Keratinocyte (primary cell): ENCODE data around the gene SLC27A2.

ENCODE experiments used
- CTCF ChIP-seq, 3 experiments: IDR thresholded peaks in 1 of 3; conservative IDR thresholded peaks in 1 of 3; optimal IDR thresholded peaks in 1 of 3; 2 replicates in 2 of 3; 3 replicates in 1 of 3; pipeline versions ENCODE3 to v1.5.1; 2011; ENCODE audit warnings: low read length in 3 of 3, mild to moderate bottlenecking in 3 of 3, moderate library complexity in 2 of 3, control low read depth in 1 of 3, inconsistent platforms in 1 of 3; ENCODE audit not compliant: insufficient read depth in 2 of 3; ENCODE audit errors: extremely low read depth in 1 of 3
- EZH2 ChIP-seq: IDR thresholded peaks from one replicate; pipeline ENCODE4 v1.6.1; 2012; ENCODE audit warnings: inconsistent platforms, mild to moderate bottlenecking, low read length, moderate library complexity

- TF ChIP-seq CTCF (optimal IDR thresholded peaks at IDR 0.05 in 1 of 3, IDR thresholded peaks at IDR 0.05 in 1 of 3, conservative IDR thresholded peaks at IDR 0.05 in 1 of 3; ENCODE audit: extremely low read depth in 1 of 3, insufficient read depth in 2 of 3, low read length in 3 of 3) (no peak), EZH2 (no peak)
These were observed 8.2 kb downstream of the SLC27A2 start for GRCh38 chr15:50190166-50190570.
